K562 (cell line): ENCODE measurements around the gene KIF5C. TPM values are rescaled to one million over a fixed set of nuclear protein-coding genes. Genes with fewer than 3 reads are reported as not detected.

Experiments used
- ATAC-seq: fragments of 200-7000 bp; cut with Tn5 transposase; 3 replicates; pipeline ENCODE4 v1.9.1; 2020; ENCODE audit warnings: moderate library complexity
- BruUV-seq: library from RNA; stranded (reverse); fragments of 400-500 nt; replicated peaks from 2 replicates; lab custom pipeline; 2021; lab: Mats Ljungman, UMichigan
- CTCF ChIA-PET: fragments of 300-600 bp; formaldehyde crosslinking; extraction: SDS; loops from one replicate; lab custom pipeline; 2021; ENCODE audit warnings: low intra/inter-chr PET ratio; lab: Yijun Ruan, JAX
- POLR2A ChIA-PET: fragments of 300-600, 350-650 bp; sonication (Branson Sonifier 250); formaldehyde crosslinking; extraction: SDS; loops from one replicate; lab custom pipeline; 2021; ENCODE audit warnings: antibody characterized with exemption, inconsistent platforms; lab: Yijun Ruan, JAX
- DNase-seq, 4 experiments: peaks; one replicate each; pipeline versions ENCODE4 v3.0.0 to v3.0.0-alpha.2; 2011 to 2018; ENCODE audit warnings: low spot score in 3 of 4, mixed read lengths in 3 of 4; ENCODE audit errors: extremely low read depth in 1 of 4
- FAIRE-seq: peaks from 2 replicates; lab custom pipeline; 2011; peaks lifted over from hg19 to GRCh38; lab: Jason Lieb, UNC
- H2AFZ ChIP-seq: 2 replicates; pipeline ENCODE4 v1.6.0; 2011; ENCODE audit warnings: low read depth, low read length, control low read depth, inconsistent platforms
- H3K27ac ChIP-seq: fragments of 200-600 bp; 3 replicates; pipeline ENCODE4 v1.8.0; 2011; ENCODE audit warnings: low read depth, mild to moderate bottlenecking, control low read depth, inconsistent platforms, low read length, moderate library complexity, mixed read lengths; ENCODE audit errors: extremely low read depth
- H3K27me3 ChIP-seq, 2 experiments: fragments of 300-600 bp in 1 of 2; 2 replicates in 1 of 2; 3 replicates in 1 of 2; pipeline versions ENCODE4 v1.6.0 to v1.8.0; 2011; ENCODE audit warnings: inconsistent platforms in 2 of 2, low read length in 2 of 2, mild to moderate bottlenecking in 1 of 2, mixed read lengths in 1 of 2, moderate library complexity in 1 of 2; ENCODE audit not compliant: control insufficient read depth in 2 of 2, insufficient read depth in 2 of 2
- H3K36me3 ChIP-seq: fragments of 300-600 bp; 3 replicates; pipeline ENCODE4 v1.8.0; 2011; ENCODE audit warnings: mild to moderate bottlenecking, low read length, inconsistent platforms; ENCODE audit not compliant: control insufficient read depth, insufficient read depth
- H3K4me1 ChIP-seq, 2 experiments: fragments of 200-600 bp in 1 of 2; replicated peaks in 1 of 2; 2 replicates in 1 of 2; 3 replicates in 1 of 2; pipeline versions ENCODE4 v1.5.1 to v1.8.0; 2011; ENCODE audit warnings: inconsistent platforms in 2 of 2, low read length in 2 of 2, mild to moderate bottlenecking in 1 of 2, mixed read lengths in 1 of 2, moderate library complexity in 1 of 2; ENCODE audit not compliant: control insufficient read depth in 2 of 2, insufficient read depth in 2 of 2
- H3K4me2 ChIP-seq: 2 replicates; pipeline ENCODE4 v1.6.1; 2011; ENCODE audit warnings: low read length, control low read depth, inconsistent platforms, mixed read lengths; ENCODE audit not compliant: insufficient read depth
- H3K4me3 ChIP-seq: fragments of 200-600 bp; sonication (generic), shearing (Covaris generic); 2 replicates; pipeline ENCODE4 v1.5.1; 2016; ENCODE audit warnings: control low read depth, inconsistent platforms
- H3K79me2 ChIP-seq: fragments of 200-600 bp; 3 replicates; pipeline ENCODE4 v1.8.0; 2011; ENCODE audit warnings: low read length, inconsistent platforms; ENCODE audit not compliant: control insufficient read depth, insufficient read depth
- H3K9ac ChIP-seq, 2 experiments: 2 replicates each; pipeline versions ENCODE4 v1.6.0 to v1.6.1; 2011; ENCODE audit warnings: low read depth in 2 of 2, low read length in 2 of 2, control low read depth in 1 of 2, inconsistent platforms in 1 of 2, mild to moderate bottlenecking in 1 of 2, mixed read lengths in 1 of 2; ENCODE audit not compliant: insufficient read depth in 1 of 2
- H3K9me1 ChIP-seq: one replicate; pipeline ENCODE4 v1.6.0; 2011; ENCODE audit warnings: inconsistent platforms, mild to moderate bottlenecking, low read length, moderate library complexity; ENCODE audit not compliant: control insufficient read depth, insufficient read depth
- H3K9me3 ChIP-seq: replicated peaks from 2 replicates; pipeline ENCODE4 v1.5.1; 2011; ENCODE audit warnings: low read depth, low read length, inconsistent platforms; ENCODE audit not compliant: control insufficient read depth, insufficient read depth
- H4K20me1 ChIP-seq: replicated peaks from 2 replicates; pipeline ENCODE4 v1.6.1; 2011; ENCODE audit warnings: low read length, inconsistent platforms, mixed read lengths; ENCODE audit not compliant: control insufficient read depth, insufficient read depth
- BRD4 ChIP-seq: fragments of 200-600 bp; sonication (generic); IDR thresholded peaks from 2 replicates; pipeline ENCODE4 v1.6.1; 2017; ENCODE audit warnings: inconsistent platforms
- E2F4 ChIP-seq: sonication (generic); formaldehyde crosslinking; IDR thresholded peaks from 2 replicates; pipeline ENCODE4 v1.8.0; 2022; ENCODE audit warnings: mild to moderate bottlenecking, low read depth, missing genetic modification reagents
- MXI1 ChIP-seq: IDR thresholded peaks from 2 replicates; pipeline ENCODE4 v1.6.1; 2011; ENCODE audit warnings: low read depth, mild to moderate bottlenecking, improper control_type of control experiment, low read length
- NKRF ChIP-seq: fragments of 450-650 bp; IDR thresholded peaks from 2 replicates; pipeline ENCODE4 v1.6.1; 2016; ENCODE audit warnings: borderline replicate concordance
- POLR2B ChIP-seq: fragments of 450-650 bp; IDR thresholded peaks from 2 replicates; pipeline ENCODE4 v1.6.1; 2018; ENCODE audit warnings: low read depth; ENCODE audit not compliant: partially characterized antibody
- RBM22 ChIP-seq: fragments of 200-400 bp; formaldehyde crosslinking; IDR thresholded peaks from 2 replicates; pipeline ENCODE4 v1.6.1; 2018; ENCODE audit warnings: low read length, low read depth; ENCODE audit not compliant: poor library complexity, severe bottlenecking
- RBM34 ChIP-seq: fragments of 200-400 bp; formaldehyde crosslinking; IDR thresholded peaks from 2 replicates; pipeline ENCODE4 v1.6.1; 2018; ENCODE audit warnings: low read length, borderline replicate concordance; ENCODE audit not compliant: insufficient read depth
- SAFB ChIP-seq: fragments of 200-400 bp; formaldehyde crosslinking; IDR thresholded peaks from 2 replicates; pipeline ENCODE4 v1.6.1; 2017; ENCODE audit warnings: low read depth, low read length, borderline replicate concordance
- SIN3A ChIP-seq, 2 experiments: fragments of 150-350 bp in 1 of 2; IDR thresholded peaks; 2 replicates each; pipeline ENCODE4 v1.6.1; 2011 to 2016; ENCODE audit warnings: borderline replicate concordance in 2 of 2, low read depth in 2 of 2, low read length in 2 of 2, mild to moderate bottlenecking in 2 of 2, moderate library complexity in 2 of 2; ENCODE audit not compliant: control insufficient read depth in 1 of 2
- SLC30A9 ChIP-seq: fragments of 250-450 bp; sonication (Bioruptor Pico); IDR thresholded peaks from 2 replicates; pipeline ENCODE4 v1.8.0; 2022; ENCODE audit warnings: mild to moderate bottlenecking, moderate library complexity
- TCF7 ChIP-seq: sonication (generic); IDR thresholded peaks from 2 replicates; pipeline ENCODE4 v1.6.1; 2016; ENCODE audit warnings: antibody characterized with exemption, borderline replicate concordance
- TEAD1 ChIP-seq, 2 experiments: fragments of 450-650 bp in 1 of 2; sonication (generic) in 1 of 2; formaldehyde crosslinking; IDR thresholded peaks; 2 replicates each; pipeline versions ENCODE4 v1.4.0 to v1.8.0; 2020 to 2022; ENCODE audit warnings: mild to moderate bottlenecking in 2 of 2, missing genetic modification reagents in 1 of 2
- ZBTB34 ChIP-seq: fragments of 250-450 bp; sonication (Bioruptor Pico); IDR thresholded peaks from 2 replicates; pipeline ENCODE4 v1.8.0; 2021; ENCODE audit warnings: mild to moderate bottlenecking, moderate library complexity
- ZBTB9 ChIP-seq: fragments of 450-650 bp; formaldehyde crosslinking; IDR thresholded peaks from 2 replicates; pipeline ENCODE4 v1.4.0; 2020; ENCODE audit warnings: mild to moderate bottlenecking, moderate library complexity
- ZNF695 ChIP-seq: fragments of 450-650 bp; formaldehyde crosslinking; IDR thresholded peaks from 2 replicates; pipeline ENCODE4 v1.4.0; 2020; ENCODE audit warnings: mild to moderate bottlenecking, moderate library complexity
- WGBS: fragments of 100-300 bp; shearing (Covaris generic); methylation state at CpG from one replicate; pipeline ENCODE4 v1.1.6; 2016; ENCODE audit warnings: low coverage, mixed read lengths; ENCODE audit not compliant: insufficient coverage; ENCODE audit errors: missing lambda C conversion rate; 5-methylcytosine and 5-hydroxymethylcytosine counted together
- in situ Hi-C: fragments of 300-500 bp; cut with MboI; formaldehyde crosslinking; loops from 4 replicates; pipeline ENCODE4 v1.15.0; 2018; ENCODE audit warnings: inconsistent platforms, mixed read lengths
- intact Hi-C: fragments of 100-400 bp; cut with micrococcal nuclease; formaldehyde crosslinking; loops from 2 replicates; pipeline ENCODE4 v1.14.2; 2022
- polyA plus RNA-seq, 8 experiments: library from polyadenylated mRNA; depleted of rRNA in 4 of 8; stranded (reverse) in 5 of 8; unstranded in 3 of 8; fragments of >200 nt; fragmentation: Nextera tagmentation in 2 of 8; fragmentation: Illumina TruSeq in 1 of 8; extraction: Ambion mirVana in 2 of 8; extraction: Trizol in 1 of 8; gene quantifications; 2 replicates each; pipeline versions ENCODE4 v1.2.1 to v1.2.3, GENCODE V29; 2011 to 2014; ENCODE audit warnings: inconsistent platforms in 1 of 8, missing spikeins in 1 of 8
- total RNA-seq, 7 experiments: library from RNA; depleted of rRNA in 6 of 7; stranded (reverse); fragments of >200 nt in 6 of 7; fragmentation: Illumina TruSeq in 2 of 7; extraction: Trizol in 2 of 7; gene quantifications; 2 replicates each; pipeline versions ENCODE4 v1.2.1 to v1.2.3, GENCODE V29; 2011 to 2021; ENCODE audit warnings: low replicate concordance in 1 of 7

Gene KIF5C
- total and polyA plus RNA-seq, 9 of the 15 experiments (the other 6 are each of a cell fraction or from before 2014, with no cell fraction given), result 0.01 to 0.09 (median 0.01) TPM; not detected in 6

- Histone ChIP-seq H3K4me2 (no peak overlapping the region), H3K9ac (no peak overlapping the region), H3K36me3 (no peaks in the 10 kb centered on the region), H3K4me1 (no peaks in the 10 kb centered on the region), H3K4me3 (no peak overlapping the region), H4K20me1 (no peaks in the 10 kb centered on the region), H3K27ac (no peak overlapping the region), H3K27me3 (peaks cover 0 to 9% of the 10 kb centered on the region in 2 experiments; a peak in 2 of 5 replicates), H3K9me1 (no peaks in the 10 kb centered on the region), H3K9me3 (no peaks in the 10 kb centered on the region), H3K79me2 (no peaks in the 10 kb centered on the region), H2AFZ (no peak overlapping the region)
- WGBS, result 0% methylated on average over 7 of the region's 7 CpGs
- DNase-seq, result no peak
- TF ChIP-seq ZNF695 (CRISPR knock-in tag) (no peak), SAFB (no peak), MXI1 (no peak), TEAD1 (CRISPR knock-in tag; IDR thresholded peaks at IDR 0.05) (no peak), ZBTB9 (CRISPR knock-in tag) (no peak), ZBTB34 (CRISPR knock-in tag) (no peak), E2F4 (CRISPR knock-in tag) (no peak), NKRF (no peak), SIN3A (IDR thresholded peaks at IDR 0.05; ENCODE audit: borderline replicate concordance in 2 of 2, control insufficient read depth in 1 of 2, low read depth in 2 of 2, low read length in 2 of 2) (no peak), RBM22 (no peak), BRD4 (no peak), POLR2B (no peak), SLC30A9 (CRISPR knock-in tag) (no peak), TCF7 (no peak), RBM34 (no peak)
- POLR2A ChIA-PET, result no interaction called here
- intact Hi-C loops (no loop called here), in situ Hi-C loops (no loop called here)
- CTCF ChIA-PET, result no interaction called here
- FAIRE-seq, result no peak
- no TSS peak for BruUV-seq
- no peak for ATAC-seq
Observed at GRCh38 chr2:148932536-148932935, 57.5 kb downstream of the KIF5C start.
